Upper lobe of left lung (tissue), 4 donors: ENCODE data around the gene ATG101.

Experiments used
- CTCF ChIP-seq, 6 experiments: fragments of 450-650 bp in 4 of 6; fragments of 200-600 bp in 2 of 6; sonication (generic) in 2 of 6; IDR thresholded peaks; one replicate each; pipeline ENCODE4 v1.5.1; 2016 to 2019; ENCODE audit warnings: antibody characterized with exemption in 6 of 6
- EP300 ChIP-seq, 4 donors: sonication (generic); formaldehyde crosslinking; IDR thresholded peaks; one replicate each; pipeline ENCODE4 v1.5.1; 2017; ENCODE audit warnings: antibody characterized with exemption in 4 of 4, control low read depth in 2 of 4
- POLR2A ChIP-seq, 4 donors: fragments of 450-650 bp; IDR thresholded peaks; one replicate each; pipeline ENCODE4 v1.5.1; 2016 to 2017; ENCODE audit warnings: antibody characterized with exemption in 4 of 4, mild to moderate bottlenecking in 2 of 4
- POLR2AphosphoS5 ChIP-seq, 2 donors: sonication (generic); formaldehyde crosslinking; IDR thresholded peaks; one replicate each; pipeline ENCODE4 v1.5.1; 2017; ENCODE audit warnings: antibody characterized with exemption in 2 of 2

DNA sequence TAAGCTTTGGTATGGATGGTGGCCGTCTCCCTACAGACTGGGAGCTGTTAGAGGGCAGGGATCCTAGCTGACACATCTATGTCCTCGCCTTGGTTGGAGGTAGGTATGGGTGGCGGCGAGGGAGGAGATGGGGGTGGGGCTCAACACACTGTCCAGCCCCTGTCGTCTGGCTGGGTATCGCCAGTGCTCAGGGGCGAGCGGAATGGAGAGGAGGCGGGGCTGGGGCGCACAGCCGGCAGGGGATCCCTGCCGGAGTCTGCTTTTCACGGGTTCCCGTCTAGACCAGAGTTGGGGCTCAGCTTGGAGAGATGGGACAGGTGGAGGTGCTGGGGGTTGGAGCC lies 47.0 kb upstream of the ATG101 start:
- TF ChIP-seq CTCF (IDR thresholded peaks at IDR 0.05) (no peak), POLR2AphosphoS5 (IDR thresholded peaks at IDR 0.05) (no peak), POLR2A (IDR thresholded peaks at IDR 0.05) (no peak), EP300 (IDR thresholded peaks at IDR 0.05) (no peak)
